Hepatocyte (in vitro differentiated cells): Measurements from ENCODE around the gene ZFP36. TPM values are rescaled to one million over a fixed set of nuclear protein-coding genes. Genes with fewer than 3 reads are reported as not detected.

ENCODE experiments used
- DNase-seq: peaks from one replicate; pipeline ENCODE4 v3.0.0-alpha.2; 2016; ENCODE audit warnings: low spot score
- H2AFZ ChIP-seq: fragments of 200-600 bp; sonication (generic); 2 replicates; pipeline ENCODE4 v1.6.0; 2016; ENCODE audit warnings: antibody characterized with exemption, mild to moderate bottlenecking
- H3K27ac ChIP-seq: fragments of 200-600 bp; sonication (generic); 2 replicates; pipeline ENCODE4 v1.5.1; 2016; ENCODE audit warnings: mild to moderate bottlenecking
- H3K27me3 ChIP-seq: fragments of 200-600 bp; sonication (generic); 2 replicates; pipeline ENCODE4 v1.6.1; 2016
- H3K36me3 ChIP-seq: fragments of 200-600 bp; sonication (generic); replicated peaks from 2 replicates; pipeline ENCODE4 v1.5.1; 2016; ENCODE audit warnings: low read depth; ENCODE audit not compliant: insufficient read depth
- H3K4me1 ChIP-seq: fragments of 200-600 bp; sonication (generic); 2 replicates; pipeline ENCODE4 v1.5.1; 2016; ENCODE audit warnings: mild to moderate bottlenecking, moderate library complexity; ENCODE audit not compliant: insufficient read depth
- H3K4me2 ChIP-seq: fragments of 200-600 bp; sonication (generic); 2 replicates; pipeline ENCODE4 v1.6.0; 2016
- H3K4me3 ChIP-seq: fragments of 200-600 bp; sonication (generic); 2 replicates; pipeline ENCODE4 v1.5.1; 2016; ENCODE audit warnings: mild to moderate bottlenecking
- H3K79me2 ChIP-seq: fragments of 200-600 bp; sonication (generic); 2 replicates; pipeline ENCODE4 v1.6.0; 2017; ENCODE audit warnings: mild to moderate bottlenecking
- H3K9me2 ChIP-seq: fragments of 200-600 bp; sonication (generic); replicated peaks from 2 replicates; pipeline ENCODE4 v1.6.0; 2017; ENCODE audit warnings: mild to moderate bottlenecking; ENCODE audit not compliant: insufficient read depth
- H3K9me3 ChIP-seq: fragments of 200-600 bp; sonication (generic); 2 replicates; pipeline ENCODE4 v1.5.1; 2016; ENCODE audit warnings: low read depth, mild to moderate bottlenecking
- H4K20me1 ChIP-seq: fragments of 200-600 bp; sonication (generic); 2 replicates; pipeline ENCODE4 v1.6.0; 2016; ENCODE audit warnings: mild to moderate bottlenecking; ENCODE audit not compliant: insufficient read depth, poor library complexity, severe bottlenecking
- CTCF ChIP-seq: fragments of 200-600 bp; sonication (generic); IDR thresholded peaks from 2 replicates; pipeline ENCODE4 v1.5.1; 2016; ENCODE audit warnings: antibody characterized with exemption, mild to moderate bottlenecking; ENCODE audit not compliant: poor library complexity
- EZH2 ChIP-seq: fragments of 200-600 bp; sonication (generic); IDR thresholded peaks from 2 replicates; pipeline ENCODE4 v1.6.1; 2016; ENCODE audit warnings: antibody characterized with exemption, mild to moderate bottlenecking, borderline replicate concordance
- EZH2phosphoT487 ChIP-seq: fragments of 200-600 bp; sonication (generic); IDR thresholded peaks from one replicate; pipeline ENCODE4 v1.6.1; 2018; ENCODE audit warnings: antibody characterized with exemption, mild to moderate bottlenecking, low read depth, moderate library complexity; ENCODE audit not compliant: unreplicated experiment, severe bottlenecking
- WGBS: methylation state at CpG from one replicate; pipeline ENCODE4 v1.1.6; 2016; ENCODE audit warnings: low lambda C conversion rate; ENCODE audit errors: missing lambda C conversion rate; 5-methylcytosine and 5-hydroxymethylcytosine counted together
- polyA plus RNA-seq: library from polyadenylated mRNA; unstranded; fragments of >200 nt; fragmentation: Nextera tagmentation; extraction: Ambion mirVana; gene quantifications from 2 replicates; pipeline ENCODE4 v1.2.1, GENCODE V29; 2016
- total RNA-seq: library from RNA; depleted of rRNA; stranded (reverse); fragments of >200 nt; gene quantifications from 2 replicates; pipeline ENCODE4 v1.2.3, GENCODE V29; 2014

ZFP36 gene
- total and polyA plus RNA-seq, 2 experiments from 2014 or later = 95.8 to 1,034 TPM

GRCh38 chr19:39379865-39380396 is 26.7 kb upstream of the ZFP36 start:
- Histone ChIP-seq H4K20me1 (no peaks in the 10 kb centered on the region), H3K36me3 (no peaks in the 10 kb centered on the region)
- no peak for DNase-seq

GRCh38 chr19:39380521-39381502 is 25.8 kb upstream of the ZFP36 start:
- WGBS = 96% methylated on average over 13 of the region's 17 CpGs
- H3K27ac ChIP-seq = no peak overlapping the region
- H3K9me2 ChIP-seq = no peaks in the 10 kb centered on the region
- no peak overlapping the region for H3K4me2 ChIP-seq
- H3K4me1 ChIP-seq = no peaks in the 10 kb centered on the region
- no peaks in the 10 kb centered on the region for H3K36me3 ChIP-seq
- H3K79me2 ChIP-seq = no peaks in the 10 kb centered on the region
- no peak overlapping the region for H3K4me3 ChIP-seq
- DNase-seq = no peak
- H2AFZ ChIP-seq = no peak overlapping the region
- TF ChIP-seq CTCF = no peak
- no peak for TF ChIP-seq EZH2phosphoT487
- no peak for TF ChIP-seq EZH2
- no peaks in the 10 kb centered on the region for H4K20me1 ChIP-seq
- no peaks in the 10 kb centered on the region for H3K9me3 ChIP-seq
- H3K27me3 ChIP-seq = no peaks in the 10 kb centered on the region

More at GRCh38 chr19:39379865-39380396, 26.7 kb upstream of the ZFP36 start:
- H3K9me2 ChIP-seq = no peaks in the 10 kb centered on the region
- H3K27ac ChIP-seq = no peak overlapping the region
- TF ChIP-seq EZH2 (no peak), CTCF (no peak), EZH2phosphoT487 (no peak)
- no peaks in the 10 kb centered on the region for H3K9me3 ChIP-seq
- no peak overlapping the region for H2AFZ ChIP-seq
- no peak overlapping the region for H3K4me2 ChIP-seq
- no peaks in the 10 kb centered on the region for H3K4me1 ChIP-seq
- no peaks in the 10 kb centered on the region for H3K79me2 ChIP-seq
- H3K27me3 ChIP-seq = no peaks in the 10 kb centered on the region
- H3K4me3 ChIP-seq = no peak overlapping the region
- 99% methylated on average over 14 of the region's 14 CpGs for WGBS

- H3K4me1 ChIP-seq = no peaks in the 10 kb centered on the region
- no peaks in the 10 kb centered on the region for H3K36me3 ChIP-seq
- no peaks in the 10 kb centered on the region for H4K20me1 ChIP-seq
- no peaks in the 10 kb centered on the region for H3K79me2 ChIP-seq
- H3K4me2 ChIP-seq = no peak overlapping the region
- WGBS = 84% methylated on average over 10 of the region's 10 CpGs
- no peak overlapping the region for H2AFZ ChIP-seq
- no peak for TF ChIP-seq EZH2phosphoT487
- no peak for TF ChIP-seq EZH2
- no peak for TF ChIP-seq CTCF
- no peak for DNase-seq
- no peaks in the 10 kb centered on the region for H3K9me2 ChIP-seq
- H3K4me3 ChIP-seq = no peak overlapping the region
- H3K27me3 ChIP-seq = no peaks in the 10 kb centered on the region
- H3K9me3 ChIP-seq = no peaks in the 10 kb centered on the region
- no peak overlapping the region for H3K27ac ChIP-seq
Measured at GRCh38 chr19:39381910-39382611, 24.6 kb upstream of the ZFP36 start.
